ENCODE measurements around the gene USP10.

USP10 gene

GRCh38 chr16:84763629-84764028 lies 63.8 kb downstream of the USP10 start:
- no peak overlapping the region for H3K4me3 ChIP-seq (ENCODE audit: low read depth, low read length)
- H3K9me3 ChIP-seq (ENCODE audit: control insufficient read depth, insufficient read depth, low read length) = no peaks in the 10 kb centered on the region
- H3K9ac ChIP-seq (ENCODE audit: low read depth, low read length) = no peak overlapping the region
- H3K27ac ChIP-seq (ENCODE audit: low read depth, low read length) = no peak overlapping the region
- H3K27me3 ChIP-seq (ENCODE audit: control insufficient read depth, insufficient read depth, low read length) = no peaks in the 10 kb centered on the region
- no peaks in the 10 kb centered on the region for H3K4me1 ChIP-seq (ENCODE audit: control insufficient read depth, insufficient read depth, low read length)
- peaks cover 95% of the 10 kb centered on the region for H3K36me3 ChIP-seq (ENCODE audit: control insufficient read depth, insufficient read depth, low read length)

DNA sequence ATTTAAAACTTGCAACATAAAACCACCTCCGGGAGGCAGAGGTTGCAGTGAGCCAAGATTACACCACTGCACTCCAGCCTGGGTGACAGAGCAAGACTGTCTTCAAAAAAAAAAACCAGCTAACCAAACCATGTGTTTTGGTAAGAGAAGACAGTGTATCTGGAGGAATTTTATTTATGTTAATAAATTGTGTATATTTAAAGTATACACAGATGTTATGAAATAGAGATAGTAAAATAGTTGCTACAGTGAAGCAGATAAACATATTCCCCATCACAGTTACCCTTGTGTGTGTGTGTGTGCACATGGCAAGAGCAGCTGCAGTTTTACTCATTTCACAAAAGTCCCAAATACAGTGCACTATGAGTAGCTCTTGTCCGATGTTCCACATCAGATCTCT lies 65.2 kb downstream of the USP10 start:
- no peak overlapping the region for H3K27ac ChIP-seq (ENCODE audit: low read depth, low read length)
- peaks cover 94% of the 10 kb centered on the region for H3K36me3 ChIP-seq (ENCODE audit: control insufficient read depth, insufficient read depth, low read length)
- H3K4me1 ChIP-seq (ENCODE audit: control insufficient read depth, insufficient read depth, low read length) = no peaks in the 10 kb centered on the region
- no peak overlapping the region for H3K9ac ChIP-seq (ENCODE audit: low read depth, low read length)
- no peaks in the 10 kb centered on the region for H3K27me3 ChIP-seq (ENCODE audit: control insufficient read depth, insufficient read depth, low read length)
- H3K9me3 ChIP-seq (ENCODE audit: control insufficient read depth, insufficient read depth, low read length) = no peaks in the 10 kb centered on the region
- H3K4me3 ChIP-seq (ENCODE audit: low read depth, low read length) = no peak overlapping the region

- peaks cover 90% of the 10 kb centered on the region for H3K36me3 ChIP-seq (ENCODE audit: control insufficient read depth, insufficient read depth, low read length)
- H3K9ac ChIP-seq (ENCODE audit: low read depth, low read length) = no peak overlapping the region
- H3K4me3 ChIP-seq (ENCODE audit: low read depth, low read length) = no peak overlapping the region
- H3K27ac ChIP-seq (ENCODE audit: low read depth, low read length) = no peak overlapping the region
- H3K4me1 ChIP-seq (ENCODE audit: control insufficient read depth, insufficient read depth, low read length) = no peaks in the 10 kb centered on the region
- H3K9me3 ChIP-seq (ENCODE audit: control insufficient read depth, insufficient read depth, low read length) = no peaks in the 10 kb centered on the region
- no peaks in the 10 kb centered on the region for H3K27me3 ChIP-seq (ENCODE audit: control insufficient read depth, insufficient read depth, low read length)
Observed at GRCh38 chr16:84765616-84766580, 66.1 kb downstream of the USP10 start.

DNA sequence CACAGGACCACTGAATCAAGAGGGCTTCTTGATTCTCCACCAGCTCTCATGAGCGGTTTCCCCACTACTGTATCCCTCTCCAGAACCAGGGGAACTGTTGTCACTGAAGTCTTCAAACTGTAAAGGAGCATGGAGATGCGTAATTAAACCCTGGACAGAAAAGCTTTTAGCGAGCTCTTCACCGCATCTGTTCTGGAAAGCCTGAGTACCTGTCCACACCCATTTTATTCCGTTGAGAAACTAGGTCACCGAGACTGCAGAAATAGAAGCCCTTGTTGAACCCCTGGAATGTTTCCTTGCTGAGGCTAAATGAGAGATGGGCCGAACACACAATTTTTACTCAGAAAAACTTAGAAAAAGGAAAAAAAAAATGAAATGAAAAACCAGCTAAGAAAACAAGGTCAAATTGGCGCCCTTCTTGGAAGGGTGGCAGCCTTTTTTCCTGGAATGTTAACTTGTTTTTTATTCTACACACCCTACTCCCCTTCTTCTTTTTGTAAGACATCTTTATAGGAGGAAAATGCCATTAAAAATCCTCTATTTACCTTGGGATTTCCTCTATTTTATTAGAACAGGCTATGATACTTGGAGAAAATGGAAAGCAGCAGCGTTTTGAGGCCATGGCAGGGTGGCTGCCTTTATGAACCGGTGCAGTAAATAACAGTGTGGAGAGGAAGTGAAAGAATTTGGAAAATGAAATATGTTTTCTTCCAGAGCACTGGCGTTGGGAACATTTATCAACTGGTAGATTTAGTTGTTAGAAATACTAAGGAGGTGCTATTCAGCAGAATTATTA lies 67.4 kb downstream of the USP10 start:
- Histone ChIP-seq H3K9me3 (ENCODE audit: control insufficient read depth, insufficient read depth, low read length) (no peaks in the 10 kb centered on the region), H3K27ac (ENCODE audit: low read depth, low read length) (no peak overlapping the region), H3K4me3 (ENCODE audit: low read depth, low read length) (no peak overlapping the region), H3K9ac (ENCODE audit: low read depth, low read length) (no peak overlapping the region), H3K36me3 (ENCODE audit: control insufficient read depth, insufficient read depth, low read length) (peaks cover 87% of the 10 kb centered on the region), H3K4me1 (ENCODE audit: control insufficient read depth, insufficient read depth, low read length) (no peaks in the 10 kb centered on the region), H3K27me3 (ENCODE audit: control insufficient read depth, insufficient read depth, low read length) (no peaks in the 10 kb centered on the region)

DNA sequence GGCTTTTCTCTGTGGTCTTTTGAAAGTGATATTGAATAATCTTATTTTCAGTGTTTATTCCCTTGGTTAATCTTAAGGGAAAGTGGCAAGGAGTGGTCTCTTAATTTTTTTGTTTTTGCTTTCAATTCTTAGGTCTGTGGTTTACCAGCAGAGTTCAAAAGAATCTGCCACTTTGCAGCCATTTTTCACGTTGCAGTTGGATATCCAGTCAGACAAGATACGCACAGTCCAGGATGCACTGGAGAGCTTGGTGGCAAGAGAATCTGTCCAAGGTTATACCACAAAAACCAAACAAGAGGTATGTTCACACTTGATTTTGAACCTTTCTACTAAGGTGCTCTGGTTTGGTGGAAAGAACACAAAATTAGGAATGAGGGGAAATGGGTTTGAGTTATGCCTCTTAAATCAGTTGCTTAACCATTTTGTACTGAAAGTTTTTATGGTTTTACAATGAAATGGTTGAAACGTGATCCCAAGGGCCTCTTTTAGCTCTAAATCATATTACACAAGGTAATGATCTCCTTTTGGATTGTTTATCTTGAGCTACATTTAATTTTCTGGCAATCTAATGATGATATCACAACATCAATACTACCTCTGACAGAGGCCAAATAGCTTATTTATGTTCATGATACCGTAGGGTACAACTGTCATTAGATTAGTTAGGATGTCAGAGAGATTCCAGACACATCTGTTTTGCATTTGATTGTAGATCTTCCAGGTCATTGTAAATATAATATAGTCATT lies 68.4 kb downstream of the USP10 start:
- Histone ChIP-seq H3K4me1 (ENCODE audit: control insufficient read depth, insufficient read depth, low read length) (no peaks in the 10 kb centered on the region), H3K36me3 (ENCODE audit: control insufficient read depth, insufficient read depth, low read length) (peaks cover 91% of the 10 kb centered on the region), H3K9ac (ENCODE audit: low read depth, low read length) (no peak overlapping the region), H3K27ac (ENCODE audit: low read depth, low read length) (no peak overlapping the region), H3K9me3 (ENCODE audit: control insufficient read depth, insufficient read depth, low read length) (no peaks in the 10 kb centered on the region), H3K4me3 (ENCODE audit: low read depth, low read length) (no peak overlapping the region), H3K27me3 (ENCODE audit: control insufficient read depth, insufficient read depth, low read length) (no peaks in the 10 kb centered on the region)

GRCh38 chr16:84768808-84769197 lies 69.0 kb downstream of the USP10 start:
- H3K36me3 ChIP-seq (ENCODE audit: control insufficient read depth, insufficient read depth, low read length) = peaks cover 91% of the 10 kb centered on the region
- no peaks in the 10 kb centered on the region for H3K9me3 ChIP-seq (ENCODE audit: control insufficient read depth, insufficient read depth, low read length)
- H3K27me3 ChIP-seq (ENCODE audit: control insufficient read depth, insufficient read depth, low read length) = no peaks in the 10 kb centered on the region
- H3K9ac ChIP-seq (ENCODE audit: low read depth, low read length) = no peak overlapping the region
- no peak overlapping the region for H3K4me3 ChIP-seq (ENCODE audit: low read depth, low read length)
- no peaks in the 10 kb centered on the region for H3K4me1 ChIP-seq (ENCODE audit: control insufficient read depth, insufficient read depth, low read length)
- no peak overlapping the region for H3K27ac ChIP-seq (ENCODE audit: low read depth, low read length)

DNA sequence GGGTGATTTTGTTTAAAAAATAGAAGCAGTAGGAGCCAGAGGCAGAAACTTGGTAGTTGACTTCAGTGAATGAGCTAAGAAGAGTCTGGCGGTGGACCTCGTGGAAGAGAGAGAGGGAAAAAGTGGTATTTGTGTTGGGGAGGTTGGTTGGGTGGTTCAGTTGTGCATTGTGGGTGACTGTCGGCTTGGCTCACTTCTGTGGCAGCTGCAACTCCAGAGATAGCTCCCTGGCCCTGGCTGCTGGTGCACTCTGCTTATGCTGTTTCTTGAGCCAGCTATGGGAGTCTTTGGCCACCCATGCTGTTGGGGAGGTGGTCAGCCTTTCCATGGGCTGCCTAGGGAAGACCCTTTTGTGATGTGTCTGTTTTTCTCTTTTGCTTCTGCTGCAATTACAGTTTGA lies 69.6 kb downstream of the USP10 start:
- H3K36me3 ChIP-seq (ENCODE audit: control insufficient read depth, insufficient read depth, low read length) = peaks cover 90% of the 10 kb centered on the region
- no peak overlapping the region for H3K9ac ChIP-seq (ENCODE audit: low read depth, low read length)
- H3K4me3 ChIP-seq (ENCODE audit: low read depth, low read length) = no peak overlapping the region
- no peak overlapping the region for H3K27ac ChIP-seq (ENCODE audit: low read depth, low read length)
- H3K9me3 ChIP-seq (ENCODE audit: control insufficient read depth, insufficient read depth, low read length) = no peaks in the 10 kb centered on the region
- H3K4me1 ChIP-seq (ENCODE audit: control insufficient read depth, insufficient read depth, low read length) = no peaks in the 10 kb centered on the region
- H3K27me3 ChIP-seq (ENCODE audit: control insufficient read depth, insufficient read depth, low read length) = no peaks in the 10 kb centered on the region

DNA sequence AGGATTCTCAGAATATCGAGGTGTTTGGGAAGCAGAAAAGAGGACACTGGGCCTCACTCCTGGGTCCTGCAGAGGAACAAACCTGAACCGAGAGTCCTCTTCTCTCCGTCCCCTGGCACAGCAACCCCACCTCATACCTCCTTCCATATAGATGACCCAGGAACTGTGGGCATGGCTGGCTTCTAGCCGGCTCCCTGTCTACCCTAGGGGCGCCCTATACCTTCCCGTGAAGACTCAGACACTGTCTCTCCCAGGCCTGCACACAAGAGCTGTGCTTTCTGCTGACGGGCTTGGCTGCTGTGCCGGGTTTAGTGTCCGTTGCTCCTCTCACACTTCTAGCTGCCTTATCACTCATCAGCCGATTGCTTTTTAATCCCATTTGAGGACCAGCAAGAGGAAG lies 73.5 kb downstream of the USP10 start:
- Histone ChIP-seq H3K4me1 (ENCODE audit: control insufficient read depth, insufficient read depth, low read length) (no peaks in the 10 kb centered on the region), H3K9ac (ENCODE audit: low read depth, low read length) (no peak overlapping the region), H3K27ac (ENCODE audit: low read depth, low read length) (no peak overlapping the region), H3K27me3 (ENCODE audit: control insufficient read depth, insufficient read depth, low read length) (no peaks in the 10 kb centered on the region), H3K9me3 (ENCODE audit: control insufficient read depth, insufficient read depth, low read length) (no peaks in the 10 kb centered on the region), H3K4me3 (ENCODE audit: low read depth, low read length) (no peak overlapping the region), H3K36me3 (ENCODE audit: control insufficient read depth, insufficient read depth, low read length) (peaks cover 91% of the 10 kb centered on the region)

- peaks cover 92% of the 10 kb centered on the region for H3K36me3 ChIP-seq (ENCODE audit: control insufficient read depth, insufficient read depth, low read length)
- H3K9ac ChIP-seq (ENCODE audit: low read depth, low read length) = no peak overlapping the region
- H3K27ac ChIP-seq (ENCODE audit: low read depth, low read length) = no peak overlapping the region
- H3K4me1 ChIP-seq (ENCODE audit: control insufficient read depth, insufficient read depth, low read length) = no peaks in the 10 kb centered on the region
- H3K9me3 ChIP-seq (ENCODE audit: control insufficient read depth, insufficient read depth, low read length) = no peaks in the 10 kb centered on the region
- no peaks in the 10 kb centered on the region for H3K27me3 ChIP-seq (ENCODE audit: control insufficient read depth, insufficient read depth, low read length)
- no peak overlapping the region for H3K4me3 ChIP-seq (ENCODE audit: low read depth, low read length)
Observed at GRCh38 chr16:84774810-84775209, 75.0 kb downstream of the USP10 start.

DNA sequence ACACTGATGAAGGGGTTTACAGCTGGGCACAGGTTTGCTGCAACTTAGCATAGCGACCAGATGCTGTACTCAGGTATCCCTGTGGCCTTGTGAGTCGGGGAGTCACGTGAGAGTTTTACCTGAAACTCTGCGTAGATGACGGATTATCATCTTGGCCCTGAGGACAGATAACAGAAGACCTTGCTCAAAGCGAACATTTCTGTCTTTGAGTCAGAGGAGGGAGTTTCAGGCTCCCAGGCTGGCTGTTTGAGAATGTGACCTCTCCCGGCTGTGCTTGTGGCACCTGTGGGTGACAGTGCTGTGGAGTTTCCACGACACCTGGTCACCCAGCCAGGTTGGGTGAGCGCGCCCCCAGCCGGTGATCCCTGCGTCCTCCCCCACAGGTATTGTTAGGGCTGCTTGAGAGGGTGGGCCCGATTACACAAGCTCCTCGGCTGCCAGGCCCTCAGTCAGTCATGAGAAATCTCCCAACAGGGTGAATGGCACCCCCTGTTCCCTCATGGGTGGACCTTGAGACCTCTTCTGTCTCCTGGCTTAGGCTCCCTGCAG lies 75.5 kb downstream of the USP10 start:
- Histone ChIP-seq H3K9ac (ENCODE audit: low read depth, low read length) (no peak overlapping the region), H3K36me3 (ENCODE audit: control insufficient read depth, insufficient read depth, low read length) (peaks cover 91% of the 10 kb centered on the region), H3K27ac (ENCODE audit: low read depth, low read length) (no peak overlapping the region), H3K9me3 (ENCODE audit: control insufficient read depth, insufficient read depth, low read length) (no peaks in the 10 kb centered on the region), H3K27me3 (ENCODE audit: control insufficient read depth, insufficient read depth, low read length) (no peaks in the 10 kb centered on the region), H3K4me1 (ENCODE audit: control insufficient read depth, insufficient read depth, low read length) (no peaks in the 10 kb centered on the region), H3K4me3 (ENCODE audit: low read depth, low read length) (no peak overlapping the region)
